IMR-90 (cell line): ENCODE data around the gene ENTPD1. TPM values are rescaled to one million over a fixed set of nuclear protein-coding genes. Genes with fewer than 3 reads are reported as not detected.
A peak's percentile ranks its signal among the peaks of the same experiment; 100 is the strongest.

Source experiments
- ATAC-seq: fragments of 200-7000 bp; cut with Tn5 transposase; 2 replicates; pipeline ENCODE4 v1.9.1; 2020; ENCODE audit warnings: low read depth, mild to moderate bottlenecking, moderate library complexity
- BruUV-seq: library from RNA; stranded (reverse); fragments of 400-500 nt; replicated peaks from 2 replicates; lab custom pipeline; 2021; lab: Mats Ljungman, UMichigan
- CTCF ChIA-PET: fragments of 300-600 bp; formaldehyde crosslinking; extraction: SDS; loops from one replicate; lab custom pipeline; 2021; ENCODE audit warnings: antibody characterized with exemption; lab: Yijun Ruan, JAX
- POLR2A ChIA-PET: fragments of 300-600 bp; sonication (Branson Sonifier 250); formaldehyde crosslinking; loops from one replicate; lab custom pipeline; 2022; ENCODE audit warnings: antibody characterized with exemption; ENCODE audit not compliant: unreplicated experiment; lab: Charles Lee
- DNase-seq: peaks from one replicate; pipeline ENCODE4 v3.0.0; 2013
- H2AFZ ChIP-seq: replicated peaks from 2 replicates; pipeline ENCODE3; 2013; ENCODE audit warnings: low read length, mild to moderate bottlenecking; ENCODE audit not compliant: poor library complexity
- H2AK5ac ChIP-seq: 2 replicates; pipeline ENCODE4 v1.6.1; 2013; ENCODE audit warnings: low read depth, low read length, inconsistent platforms
- H2AK9ac ChIP-seq: replicated peaks from 2 replicates; pipeline ENCODE3; 2013; ENCODE audit warnings: mild to moderate bottlenecking, low read depth, low read length, moderate library complexity; ENCODE audit not compliant: poor library complexity
- H2BK120ac ChIP-seq: 2 replicates; pipeline ENCODE4 v1.6.1; 2013; ENCODE audit warnings: low read depth, low read length, inconsistent platforms
- H2BK15ac ChIP-seq: 3 replicates; pipeline ENCODE4 v1.6.1; 2013; ENCODE audit warnings: low read depth, low read length, inconsistent platforms
- H2BK20ac ChIP-seq: 2 replicates; pipeline ENCODE4 v1.6.1; 2013; ENCODE audit warnings: low read depth, mild to moderate bottlenecking, inconsistent platforms, low read length, moderate library complexity
- H2BK5ac ChIP-seq: 2 replicates; pipeline ENCODE4 v1.6.1; 2013; ENCODE audit warnings: mild to moderate bottlenecking, low read depth, low read length, inconsistent platforms; ENCODE audit not compliant: poor library complexity, severe bottlenecking
- H3K14ac ChIP-seq: replicated peaks from 2 replicates; pipeline ENCODE4 v1.6.1; 2013; ENCODE audit warnings: low read depth, low read length, inconsistent platforms
- H3K18ac ChIP-seq: 2 replicates; pipeline ENCODE4 v1.6.1; 2013; ENCODE audit warnings: low read depth, low read length, control low read depth
- H3K23ac ChIP-seq: 2 replicates; pipeline ENCODE4 v1.6.1; 2013; ENCODE audit warnings: low read depth, low read length, inconsistent platforms
- H3K27ac ChIP-seq: 2 replicates; pipeline ENCODE4 v1.5.1; 2013; ENCODE audit warnings: mild to moderate bottlenecking, control low read depth, low read length; ENCODE audit not compliant: insufficient read depth
- H3K27me3 ChIP-seq: 2 replicates; pipeline ENCODE4 v1.6.1; 2013; ENCODE audit warnings: low read length; ENCODE audit not compliant: control insufficient read depth, insufficient read depth
- H3K36me3 ChIP-seq: 2 replicates; pipeline ENCODE4 v1.6.1; 2013; ENCODE audit warnings: low read length, mixed read lengths; ENCODE audit not compliant: control insufficient read depth, insufficient read depth
- H3K4ac ChIP-seq: 2 replicates; pipeline ENCODE4 v1.6.1; 2013; ENCODE audit warnings: low read depth, low read length, inconsistent platforms
- H3K4me1 ChIP-seq: 2 replicates; pipeline ENCODE4 v1.6.1; 2013; ENCODE audit warnings: low read length, mixed read lengths; ENCODE audit not compliant: control insufficient read depth, insufficient read depth
- H3K4me2 ChIP-seq: 2 replicates; pipeline ENCODE4 v1.6.1; 2013; ENCODE audit warnings: low read depth, mild to moderate bottlenecking, control low read depth, low read length, moderate library complexity
- H3K4me3 ChIP-seq: 2 replicates; pipeline ENCODE4 v1.5.1; 2013; ENCODE audit warnings: low read depth, mild to moderate bottlenecking, control low read depth, low read length, moderate library complexity; ENCODE audit not compliant: insufficient read depth
- H3K56ac ChIP-seq: 2 replicates; pipeline ENCODE4 v1.6.1; 2013; ENCODE audit warnings: low read length, inconsistent platforms; ENCODE audit not compliant: insufficient read depth; ENCODE audit errors: extremely low read depth
- H3K79me1 ChIP-seq, 2 experiments: 2 replicates each; pipeline ENCODE4 v1.6.1; 2013; ENCODE audit warnings: low read length in 2 of 2, inconsistent platforms in 1 of 2, low read depth in 1 of 2
- H3K9ac ChIP-seq: 2 replicates; pipeline ENCODE4 v1.6.1; 2013; ENCODE audit warnings: low read depth, low read length, control low read depth
- H3K9me1 ChIP-seq: 2 replicates; pipeline ENCODE4 v1.6.1; 2013; ENCODE audit warnings: low read length, inconsistent platforms; ENCODE audit not compliant: insufficient read depth
- H3K9me3 ChIP-seq: 2 replicates; pipeline ENCODE4 v1.6.1; 2013; ENCODE audit warnings: low read length; ENCODE audit not compliant: control insufficient read depth, insufficient read depth
- H4K20me1 ChIP-seq: 2 replicates; pipeline ENCODE4 v1.6.1; 2013; ENCODE audit warnings: low read length, inconsistent platforms; ENCODE audit not compliant: insufficient read depth
- H4K5ac ChIP-seq: 2 replicates; pipeline ENCODE4 v1.6.1; 2013; ENCODE audit warnings: mild to moderate bottlenecking, low read depth, low read length, control low read depth
- H4K8ac ChIP-seq, 2 experiments: 2 replicates each; pipeline ENCODE4 v1.6.1; 2013; ENCODE audit warnings: low read depth in 2 of 2, low read length in 2 of 2, control low read depth in 1 of 2, inconsistent platforms in 1 of 2
- H4K91ac ChIP-seq: 2 replicates; pipeline ENCODE4 v1.6.1; 2013; ENCODE audit warnings: low read depth, low read length, inconsistent platforms; ENCODE audit not compliant: insufficient read depth
- BHLHE40 ChIP-seq: fragments of 150-350 bp; IDR thresholded peaks from 2 replicates; pipeline ENCODE4 v1.6.1; 2016; ENCODE audit warnings: mild to moderate bottlenecking, low read depth, low read length
- CEBPB ChIP-seq: IDR thresholded peaks from 2 replicates; pipeline ENCODE4 v1.6.1; 2012; ENCODE audit warnings: low read depth, low read length, improper control_type of control experiment
- CTCF ChIP-seq: conservative IDR thresholded peaks from 2 replicates; pipeline ENCODE4 v1.5.1; 2012; ENCODE audit warnings: mild to moderate bottlenecking, low read depth, low read length, improper control_type of control experiment
- ELK1 ChIP-seq: fragments of 150-350 bp; IDR thresholded peaks from 2 replicates; pipeline ENCODE4 v1.6.1; 2016; ENCODE audit warnings: low read depth, mild to moderate bottlenecking, low read length, moderate library complexity, borderline replicate concordance
- MAZ ChIP-seq: IDR thresholded peaks from 2 replicates; pipeline ENCODE4 v1.6.1; 2012; ENCODE audit warnings: low read depth, mild to moderate bottlenecking, low read length, improper control_type of control experiment, moderate library complexity, borderline replicate concordance
- MXI1 ChIP-seq: IDR thresholded peaks from 2 replicates; pipeline ENCODE4 v1.6.1; 2012; ENCODE audit warnings: low read depth, mild to moderate bottlenecking, low read length, moderate library complexity, borderline replicate concordance
- NFE2L2 ChIP-seq: fragments of 150-350 bp; IDR thresholded peaks from 2 replicates; pipeline ENCODE4 v1.6.1; 2016; ENCODE audit warnings: low read depth, mild to moderate bottlenecking, low read length
- RAD21 ChIP-seq: IDR thresholded peaks from 2 replicates; pipeline ENCODE4 v1.6.1; 2012; ENCODE audit warnings: low read length, improper control_type of control experiment
- WGBS, 2 experiments: methylation state at CpG; one replicate each; pipeline versions ENCODE4 v1.1.5 to v1.1.7; 2013; ENCODE audit warnings: missing lambda C conversion rate in 2 of 2; ENCODE audit not compliant: insufficient read length in 1 of 2; ENCODE audit errors: extremely low coverage in 2 of 2; 5-methylcytosine and 5-hydroxymethylcytosine counted together
- dilution Hi-C: fragments of 300-500 bp; cut with HindIII; formaldehyde crosslinking; loops from one replicate; pipeline ENCODE4 v1.14.3; 2018; ENCODE audit warnings: low sequenced_read_pairs; ENCODE audit not compliant: unreplicated experiment
- in situ Hi-C: fragments of 300-500 bp; cut with MboI; formaldehyde crosslinking; loops from 3 replicates; pipeline ENCODE4 v1.14.3; 2019; ENCODE audit warnings: low sequenced_read_pairs, inconsistent platforms, mixed read lengths
- intact Hi-C: fragments of 100-400 bp; cut with micrococcal nuclease; formaldehyde crosslinking; loops from 2 replicates; pipeline ENCODE4 v1.10.0; 2022
- polyA plus RNA-seq, 3 experiments: library from polyadenylated mRNA; depleted of rRNA; stranded (reverse); fragments of >200 nt; gene quantifications; 2 replicates each; pipeline ENCODE4 v1.2.3, GENCODE V29; 2012; ENCODE audit warnings: low replicate concordance in 1 of 3
- total RNA-seq: library from RNA; depleted of rRNA; stranded (reverse); fragments of >200 nt; gene quantifications from 2 replicates; pipeline ENCODE4 v1.2.3, GENCODE V29; 2012

ENTPD1 gene
- total and polyA plus RNA-seq, 2 of the 4 experiments (the other 2 are of a cell fraction) = under 0.01 TPM; not detected in 1

GRCh38 chr10:95716466-95716865 is 39.5 kb upstream of the ENTPD1 start:
- DNase-seq (no peak), ATAC-seq (no peak)
- H3K9ac ChIP-seq = no peak overlapping the region
- H2AK9ac ChIP-seq = no peak overlapping the region
- peak overlapping the region; percentile 5; the same call in 1 of the 2 replicates for H3K18ac ChIP-seq
- H4K5ac ChIP-seq = no peak overlapping the region
- ChIA-PET CTCF (interaction anchor here (0.7 to 1.2 kb wide), 2 partner anchors 13 to 23 kb away, joined by 3 to 7 read pairs; partner anchors contain the start of gene TCTN3), POLR2A (interaction anchor here (0.6 to 0.7 kb wide), 2 partner anchors 14 to 77 kb away, joined by 3 to 10 read pairs; no protein-coding TSS in a partner anchor)
- dilution Hi-C loops (no loop called here), intact Hi-C loops (no loop called here), in situ Hi-C loops (no loop called here)
- H3K56ac ChIP-seq = no peak overlapping the region
- no peak overlapping the region for H2BK5ac ChIP-seq
- no peaks in the 10 kb centered on the region for H3K27me3 ChIP-seq
- no TSS peak for BruUV-seq
- no peak overlapping the region; the same call in 1 of the 2 replicates for H3K4me2 ChIP-seq
- peaks cover 2% of the 10 kb centered on the region; the same call in 1 of the 2 replicates for H3K4me1 ChIP-seq
- no peak overlapping the region for H3K4me3 ChIP-seq
- H2AFZ ChIP-seq = no peak overlapping the region
- no peak overlapping the region for H3K27ac ChIP-seq
- H4K91ac ChIP-seq = peak overlapping the region; percentile 33
- WGBS, 2 experiments = 70% methylated on average over 3 of the region's 3 CpGs; no CpG with 5 or more reads in 1 of the 2 experiments
- H3K4ac ChIP-seq = peak overlapping the region; percentile 47; the same call in 1 of the 2 replicates
- H3K79me1 ChIP-seq = no peaks in the 10 kb centered on the region
- H3K9me3 ChIP-seq = no peaks in the 10 kb centered on the region
- H4K20me1 ChIP-seq = no peaks in the 10 kb centered on the region
- no peak overlapping the region for H3K14ac ChIP-seq
- no peak overlapping the region for H4K8ac ChIP-seq
- no peaks in the 10 kb centered on the region for H3K9me1 ChIP-seq
- TF ChIP-seq MAZ = no peak
- no peak for TF ChIP-seq ELK1
- no peak for TF ChIP-seq MXI1
- no peak for TF ChIP-seq BHLHE40
- no peak for TF ChIP-seq RAD21
- TF ChIP-seq CTCF = no peak
- no peak for TF ChIP-seq CEBPB
- TF ChIP-seq NFE2L2 = no peak
- H2BK20ac ChIP-seq = no peak overlapping the region; the same call in 1 of the 2 replicates
- H2AK5ac ChIP-seq = 0 out of 2 replicates have a peak overlapping the region, but pooled peaks have one; percentile 27
- no peaks in the 10 kb centered on the region for H3K36me3 ChIP-seq
- no peak overlapping the region for H3K23ac ChIP-seq
- H2BK15ac ChIP-seq = no peak overlapping the region
- peak overlapping the region; percentile 19; the same call in 1 of the 2 replicates for H2BK120ac ChIP-seq
